K562 (cell line): ENCODE data around the gene NTRK1. TPM values are rescaled to one million over a fixed set of nuclear protein-coding genes. Genes with fewer than 3 reads are reported as not detected.

Experiments
- BMI1 ChIP-seq: fragments of 150-350 bp; IDR thresholded peaks from 2 replicates; pipeline ENCODE4 v1.6.1; 2014; ENCODE audit warnings: low read length
- CHCHD3 ChIP-seq: fragments of 250-450 bp; sonication (Bioruptor Pico); IDR thresholded peaks from 2 replicates; pipeline ENCODE4 v2.1.2; 2022; ENCODE audit warnings: mild to moderate bottlenecking
- MXD1 ChIP-seq: fragments of 250-450 bp; sonication (Bioruptor Pico); IDR thresholded peaks from 2 replicates; pipeline ENCODE4 v1.8.0; 2021; ENCODE audit warnings: borderline replicate concordance, mild to moderate bottlenecking, moderate library complexity; ENCODE audit not compliant: poor library complexity, severe bottlenecking
- RNF2 ChIP-seq: sonication (generic); IDR thresholded peaks from 2 replicates; pipeline ENCODE4 v1.6.1; 2016
- SMAD3 ChIP-seq: fragments of 450-650 bp; formaldehyde crosslinking; conservative IDR thresholded peaks from 2 replicates; pipeline ENCODE4 v1.4.0; 2020; ENCODE audit warnings: mild to moderate bottlenecking
- SRF ChIP-seq, 2 experiments: fragments of 250-450, 450-650 bp in 1 of 2; sonication (Bioruptor Pico) in 1 of 2; sonication (generic) in 1 of 2; formaldehyde crosslinking; IDR thresholded peaks; 2 replicates each; pipeline versions ENCODE4 v1.5.0 to v1.5.1; 2020 to 2022; ENCODE audit warnings: mild to moderate bottlenecking in 1 of 2, missing genetic modification reagents in 1 of 2
- STAT5B ChIP-seq: fragments of 250-450 bp; sonication (Bioruptor Pico); IDR thresholded peaks from 2 replicates; pipeline ENCODE4 v1.8.0; 2021; ENCODE audit warnings: mild to moderate bottlenecking, inconsistent platforms
- TCF3 ChIP-seq: sonication (generic); formaldehyde crosslinking; IDR thresholded peaks from 2 replicates; pipeline ENCODE4 v1.4.0; 2020; ENCODE audit warnings: mild to moderate bottlenecking, missing genetic modification reagents
- TFAM ChIP-seq: fragments of 250-450 bp; sonication (Bioruptor Pico); conservative IDR thresholded peaks from 2 replicates; pipeline ENCODE4 v1.5.0; 2021; ENCODE audit warnings: mild to moderate bottlenecking, moderate library complexity
- THAP7 ChIP-seq: fragments of 250-450 bp; sonication (Bioruptor Pico); IDR thresholded peaks from 2 replicates; pipeline ENCODE4 v1.5.0; 2021
- THRAP3 ChIP-seq: fragments of 450-650 bp; IDR thresholded peaks from 2 replicates; pipeline ENCODE4 v1.6.1; 2016; ENCODE audit warnings: mild to moderate bottlenecking, inconsistent platforms, borderline replicate concordance
- ZNF146 ChIP-seq: IDR thresholded peaks from one replicate; pipeline ENCODE4 v1.6.1; 2018; ENCODE audit warnings: missing compliant biosample characterization; ENCODE audit not compliant: unreplicated experiment
- ZNF408 ChIP-seq: fragments of 250-450 bp; sonication (Bioruptor Pico); IDR thresholded peaks from 2 replicates; pipeline ENCODE4 v1.4.0; 2020; ENCODE audit warnings: low read depth, mild to moderate bottlenecking, moderate library complexity
- ZNF586 ChIP-seq: fragments of 450-650 bp; formaldehyde crosslinking; conservative IDR thresholded peaks from 2 replicates; pipeline ENCODE4 v1.4.0; 2020; ENCODE audit warnings: mild to moderate bottlenecking, moderate library complexity
- ZNF766 ChIP-seq: fragments of 200-800 bp; sonication (Bioruptor generic); conservative IDR thresholded peaks from 2 replicates; pipeline ENCODE4 v1.6.1; 2016; ENCODE audit warnings: missing genetic modification characterization, missing compliant biosample characterization
- ZNF77 ChIP-seq: fragments of 250-450 bp; sonication (Bioruptor Pico); IDR thresholded peaks from 2 replicates; pipeline ENCODE4 v1.5.0; 2020
- ZNF785 ChIP-seq: fragments of 250-450 bp; sonication (Bioruptor Pico); IDR thresholded peaks from 2 replicates; pipeline ENCODE4 v1.4.0; 2020; ENCODE audit warnings: mild to moderate bottlenecking
- ZSCAN32 ChIP-seq: fragments of 450-650 bp; formaldehyde crosslinking; IDR thresholded peaks from 2 replicates; pipeline ENCODE4 v1.4.0; 2020; ENCODE audit warnings: mild to moderate bottlenecking, moderate library complexity
- polyA plus RNA-seq, 8 experiments: library from polyadenylated mRNA; depleted of rRNA in 4 of 8; stranded (reverse) in 5 of 8; unstranded in 3 of 8; fragments of >200 nt; fragmentation: Nextera tagmentation in 2 of 8; fragmentation: Illumina TruSeq in 1 of 8; extraction: Ambion mirVana in 2 of 8; extraction: Trizol in 1 of 8; gene quantifications; 2 replicates each; pipeline versions ENCODE4 v1.2.1 to v1.2.3, GENCODE V29; 2011 to 2014; ENCODE audit warnings: inconsistent platforms in 1 of 8, missing spikeins in 1 of 8
- total RNA-seq, 7 experiments: library from RNA; depleted of rRNA in 6 of 7; stranded (reverse); fragments of >200 nt in 6 of 7; fragmentation: Illumina TruSeq in 2 of 7; extraction: Trizol in 2 of 7; gene quantifications; 2 replicates each; pipeline versions ENCODE4 v1.2.1 to v1.2.3, GENCODE V29; 2011 to 2021; ENCODE audit warnings: low replicate concordance in 1 of 7
- TF ChIP-seq, protein P1 (sequence below): fragments of 450-650 bp; conservative IDR thresholded peaks from 2 replicates; pipeline ENCODE4 v1.6.1; 2016; ENCODE audit warnings: missing genetic modification characterization, low read depth, mild to moderate bottlenecking, missing compliant biosample characterization, moderate library complexity
- TF ChIP-seq, protein P2 (sequence below): fragments of 250-450 bp; sonication (Bioruptor Pico); IDR thresholded peaks from 2 replicates; pipeline ENCODE4 v1.8.0; 2021; ENCODE audit warnings: moderate library complexity, mild to moderate bottlenecking, inconsistent platforms
- TF ChIP-seq, protein P3 (sequence below), 2 experiments: fragments of 150-350 bp in 1 of 2; IDR thresholded peaks; 2 replicates each; pipeline ENCODE4 v1.6.1; 2012 to 2016; ENCODE audit warnings: low read depth in 2 of 2, low read length in 2 of 2, mild to moderate bottlenecking in 1 of 2, moderate library complexity in 1 of 2

The NTRK1 gene
- total and polyA plus RNA-seq, 9 of the 15 experiments (the other 6 are each of a cell fraction or from before 2014, with no cell fraction given), result 0.46 to 30.0 (median 7.9) TPM

DNA sequence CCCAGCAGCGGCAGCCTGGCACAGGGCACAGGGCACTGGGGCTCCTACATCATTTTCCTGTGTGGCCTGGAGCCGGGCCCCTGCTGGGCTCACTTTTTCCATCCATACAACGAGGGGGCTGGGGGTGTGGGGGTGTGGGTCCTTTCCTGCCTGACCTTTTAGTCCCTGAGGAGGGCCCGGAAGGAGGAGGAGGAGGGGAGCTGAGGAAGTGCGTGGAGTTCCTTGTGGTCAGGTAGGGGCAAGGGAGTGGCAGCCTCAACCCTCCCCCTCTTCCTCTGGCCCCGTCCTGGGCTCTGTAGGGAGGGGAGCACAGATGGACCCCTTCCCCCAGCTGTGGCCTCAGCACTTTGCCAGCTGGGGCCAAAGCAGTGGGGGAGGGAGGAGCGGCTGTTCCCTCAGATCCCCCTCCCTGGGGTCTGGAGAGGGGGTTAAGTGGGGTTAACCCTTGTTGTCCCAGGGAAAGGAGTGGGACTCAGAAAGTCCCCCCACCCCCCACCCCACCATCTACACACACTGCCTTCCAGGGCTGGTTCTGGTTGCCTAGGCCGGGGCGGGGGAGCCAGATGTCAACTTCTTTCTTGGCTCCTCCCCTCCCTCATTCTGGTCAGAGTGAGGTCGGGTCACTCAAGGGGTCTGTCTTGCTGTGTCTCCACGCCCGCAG is 5.7 kb downstream of the NTRK1 start (continued):
- TF ChIP-seq ZNF766 (CRISPR knock-in tag), result no peak
- no peak for TF ChIP-seq ZNF77 (CRISPR knock-in tag)
- TF ChIP-seq THRAP3, result no peak
- TF ChIP-seq, protein P1, sequence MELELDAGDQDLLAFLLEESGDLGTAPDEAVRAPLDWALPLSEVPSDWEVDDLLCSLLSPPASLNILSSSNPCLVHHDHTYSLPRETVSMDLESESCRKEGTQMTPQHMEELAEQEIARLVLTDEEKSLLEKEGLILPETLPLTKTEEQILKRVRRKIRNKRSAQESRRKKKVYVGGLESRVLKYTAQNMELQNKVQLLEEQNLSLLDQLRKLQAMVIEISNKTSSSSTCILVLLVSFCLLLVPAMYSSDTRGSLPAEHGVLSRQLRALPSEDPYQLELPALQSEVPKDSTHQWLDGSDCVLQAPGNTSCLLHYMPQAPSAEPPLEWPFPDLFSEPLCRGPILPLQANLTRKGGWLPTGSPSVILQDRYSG (tag), result no peak
- TF ChIP-seq ZNF586 (CRISPR knock-in tag), result no peak
- TF ChIP-seq, protein P2, sequence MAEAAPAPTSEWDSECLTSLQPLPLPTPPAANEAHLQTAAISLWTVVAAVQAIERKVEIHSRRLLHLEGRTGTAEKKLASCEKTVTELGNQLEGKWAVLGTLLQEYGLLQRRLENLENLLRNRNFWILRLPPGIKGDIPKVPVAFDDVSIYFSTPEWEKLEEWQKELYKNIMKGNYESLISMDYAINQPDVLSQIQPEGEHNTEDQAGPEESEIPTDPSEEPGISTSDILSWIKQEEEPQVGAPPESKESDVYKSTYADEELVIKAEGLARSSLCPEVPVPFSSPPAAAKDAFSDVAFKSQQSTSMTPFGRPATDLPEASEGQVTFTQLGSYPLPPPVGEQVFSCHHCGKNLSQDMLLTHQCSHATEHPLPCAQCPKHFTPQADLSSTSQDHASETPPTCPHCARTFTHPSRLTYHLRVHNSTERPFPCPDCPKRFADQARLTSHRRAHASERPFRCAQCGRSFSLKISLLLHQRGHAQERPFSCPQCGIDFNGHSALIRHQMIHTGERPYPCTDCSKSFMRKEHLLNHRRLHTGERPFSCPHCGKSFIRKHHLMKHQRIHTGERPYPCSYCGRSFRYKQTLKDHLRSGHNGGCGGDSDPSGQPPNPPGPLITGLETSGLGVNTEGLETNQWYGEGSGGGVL (CRISPR knock-in tag), result no peak
- no peak for TF ChIP-seq BMI1
- TF ChIP-seq ZNF146 (CRISPR knock-in tag), result no peak
- TF ChIP-seq SMAD3 (CRISPR knock-in tag), result no peak
- no peak for TF ChIP-seq TCF3
- peak; percentile 82; the same call in 1 of the 2 replicates for TF ChIP-seq RNF2
- TF ChIP-seq, protein P3, sequence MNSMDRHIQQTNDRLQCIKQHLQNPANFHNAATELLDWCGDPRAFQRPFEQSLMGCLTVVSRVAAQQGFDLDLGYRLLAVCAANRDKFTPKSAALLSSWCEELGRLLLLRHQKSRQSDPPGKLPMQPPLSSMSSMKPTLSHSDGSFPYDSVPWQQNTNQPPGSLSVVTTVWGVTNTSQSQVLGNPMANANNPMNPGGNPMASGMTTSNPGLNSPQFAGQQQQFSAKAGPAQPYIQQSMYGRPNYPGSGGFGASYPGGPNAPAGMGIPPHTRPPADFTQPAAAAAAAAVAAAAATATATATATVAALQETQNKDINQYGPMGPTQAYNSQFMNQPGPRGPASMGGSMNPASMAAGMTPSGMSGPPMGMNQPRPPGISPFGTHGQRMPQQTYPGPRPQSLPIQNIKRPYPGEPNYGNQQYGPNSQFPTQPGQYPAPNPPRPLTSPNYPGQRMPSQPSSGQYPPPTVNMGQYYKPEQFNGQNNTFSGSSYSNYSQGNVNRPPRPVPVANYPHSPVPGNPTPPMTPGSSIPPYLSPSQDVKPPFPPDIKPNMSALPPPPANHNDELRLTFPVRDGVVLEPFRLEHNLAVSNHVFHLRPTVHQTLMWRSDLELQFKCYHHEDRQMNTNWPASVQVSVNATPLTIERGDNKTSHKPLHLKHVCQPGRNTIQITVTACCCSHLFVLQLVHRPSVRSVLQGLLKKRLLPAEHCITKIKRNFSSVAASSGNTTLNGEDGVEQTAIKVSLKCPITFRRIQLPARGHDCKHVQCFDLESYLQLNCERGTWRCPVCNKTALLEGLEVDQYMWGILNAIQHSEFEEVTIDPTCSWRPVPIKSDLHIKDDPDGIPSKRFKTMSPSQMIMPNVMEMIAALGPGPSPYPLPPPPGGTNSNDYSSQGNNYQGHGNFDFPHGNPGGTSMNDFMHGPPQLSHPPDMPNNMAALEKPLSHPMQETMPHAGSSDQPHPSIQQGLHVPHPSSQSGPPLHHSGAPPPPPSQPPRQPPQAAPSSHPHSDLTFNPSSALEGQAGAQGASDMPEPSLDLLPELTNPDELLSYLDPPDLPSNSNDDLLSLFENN (IDR thresholded peaks at IDR 0.05; ENCODE audit: low read depth in 2 of 2, low read length in 2 of 2), result no peak
- TF ChIP-seq ZSCAN32 (CRISPR knock-in tag), result no peak
- TF ChIP-seq ZNF785 (CRISPR knock-in tag), result no peak
- TF ChIP-seq CHCHD3 (CRISPR knock-in tag), result no peak
- no peak for TF ChIP-seq ZNF408
- TF ChIP-seq THAP7 (CRISPR knock-in tag), result no peak
- TF ChIP-seq MXD1 (CRISPR knock-in tag), result no peak
- no peak for TF ChIP-seq STAT5B (CRISPR knock-in tag)
- no peak for TF ChIP-seq TFAM (CRISPR knock-in tag)
- TF ChIP-seq SRF (CRISPR knock-in tag; IDR thresholded peaks at IDR 0.05), result no peak
